Left lung (tissue), 10 donors: Measurements from ENCODE around the gene SDK1. TPM values are rescaled to one million over a fixed set of nuclear protein-coding genes. Genes with fewer than 3 reads are reported as not detected.

ENCODE experiments used
- ATAC-seq: fragments of 200-7000 bp; cut with Tn5 transposase; one replicate; pipeline ENCODE4 v1.9.1; 2020; ENCODE audit warnings: moderate library complexity
- DNase-seq, 4 donors: peaks; one replicate each; pipeline ENCODE4 v3.0.0-alpha.2; 2013 to 2020
- H3K27ac ChIP-seq, 2 donors: fragments of 200-600 bp; sonication (generic) in 1 of 2; one replicate each; pipeline versions ENCODE4 v1.5.0 to v1.8.0; 2020 to 2021
- H3K27me3 ChIP-seq, 2 donors: fragments of 200-600 bp; sonication (generic) in 1 of 2; one replicate each; pipeline versions ENCODE4 v1.5.0 to v1.8.0; 2020 to 2021
- H3K36me3 ChIP-seq, 2 donors: fragments of 200-600 bp; sonication (generic) in 1 of 2; one replicate each; pipeline versions ENCODE4 v1.5.0 to v1.8.0; 2020 to 2021
- H3K4me1 ChIP-seq, 2 donors: fragments of 200-600 bp; one replicate each; pipeline ENCODE4 v1.8.0; 2021
- H3K4me3 ChIP-seq, 2 donors: fragments of 200-600 bp; sonication (generic) in 1 of 2; one replicate each; pipeline versions ENCODE4 v1.5.0 to v1.8.0; 2020 to 2021; ENCODE audit warnings: mild to moderate bottlenecking in 1 of 2
- H3K9me3 ChIP-seq, 2 donors: fragments of 200-600 bp; sonication (generic) in 1 of 2; one replicate each; pipeline versions ENCODE4 v1.5.0 to v1.8.0; 2020 to 2021
- intact Hi-C, 2 donors: fragments of 100-400 bp; cut with DNase I; formaldehyde crosslinking; loops; one replicate each; pipeline versions ENCODE4 v1.11.2 to v1.14.2; 2022
- polyA plus RNA-seq, 6 donors: library from polyadenylated mRNA; unstranded; fragments of 120-200 nt; gene quantifications; one replicate each; pipeline ENCODE4 v1.2.1, GENCODE V29; 2013; ENCODE audit not compliant: insufficient read length in 6 of 6
- total RNA-seq, 2 donors: library from RNA; stranded (reverse); fragmentation: NEBNext Ultra II Directional; extraction: Animal tissue kit (Norgen Biotek cat#: 25700); gene quantifications; one replicate each; pipeline ENCODE4 v1.2.1, GENCODE V29; 2021
- TF ChIP-seq, protein P1 (sequence below), 2 donors: fragments of 200-600 bp; sonication (generic) in 1 of 2; IDR thresholded peaks; one replicate each; pipeline versions ENCODE4 v1.5.0 to v1.8.0; 2021; ENCODE audit warnings: antibody characterized with exemption in 2 of 2
- donor health status: DM: no; HTN: yes; CAD: no.
- donor health status: DM: no; HTN: no; CAD: no.

Gene SDK1
- total and polyA plus RNA-seq, 8 donors: 5.5 to 17.6 (median 13.0) TPM

DNA sequence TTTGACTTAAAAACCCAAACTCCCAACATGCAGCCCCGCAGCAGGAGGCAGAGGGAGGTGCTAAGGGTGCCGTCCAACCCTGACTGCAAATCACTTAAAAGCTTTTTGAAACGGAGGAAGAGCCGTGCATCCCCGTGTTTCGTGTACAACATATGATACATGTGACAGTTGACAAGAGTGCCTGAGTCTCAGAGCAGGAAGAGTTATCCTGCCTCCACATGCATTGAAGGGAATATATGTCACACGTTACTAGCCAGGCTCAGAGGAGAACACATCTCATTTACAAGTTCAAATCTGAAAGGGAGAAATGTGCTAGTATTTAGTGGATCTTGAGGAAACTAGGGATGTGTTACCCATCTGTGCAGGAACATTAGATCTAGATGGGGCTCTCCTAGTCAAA is 69.9 kb downstream of the SDK1 start:
- no peaks in the 10 kb centered on the region for H3K36me3 ChIP-seq
- intact Hi-C loops: no loop called here
- no peak for ATAC-seq
- H3K9me3 ChIP-seq: no peaks in the 10 kb centered on the region
- H3K27me3 ChIP-seq: no peaks in the 10 kb centered on the region
- no peak overlapping the region for H3K4me3 ChIP-seq
- TF ChIP-seq, protein P1, sequence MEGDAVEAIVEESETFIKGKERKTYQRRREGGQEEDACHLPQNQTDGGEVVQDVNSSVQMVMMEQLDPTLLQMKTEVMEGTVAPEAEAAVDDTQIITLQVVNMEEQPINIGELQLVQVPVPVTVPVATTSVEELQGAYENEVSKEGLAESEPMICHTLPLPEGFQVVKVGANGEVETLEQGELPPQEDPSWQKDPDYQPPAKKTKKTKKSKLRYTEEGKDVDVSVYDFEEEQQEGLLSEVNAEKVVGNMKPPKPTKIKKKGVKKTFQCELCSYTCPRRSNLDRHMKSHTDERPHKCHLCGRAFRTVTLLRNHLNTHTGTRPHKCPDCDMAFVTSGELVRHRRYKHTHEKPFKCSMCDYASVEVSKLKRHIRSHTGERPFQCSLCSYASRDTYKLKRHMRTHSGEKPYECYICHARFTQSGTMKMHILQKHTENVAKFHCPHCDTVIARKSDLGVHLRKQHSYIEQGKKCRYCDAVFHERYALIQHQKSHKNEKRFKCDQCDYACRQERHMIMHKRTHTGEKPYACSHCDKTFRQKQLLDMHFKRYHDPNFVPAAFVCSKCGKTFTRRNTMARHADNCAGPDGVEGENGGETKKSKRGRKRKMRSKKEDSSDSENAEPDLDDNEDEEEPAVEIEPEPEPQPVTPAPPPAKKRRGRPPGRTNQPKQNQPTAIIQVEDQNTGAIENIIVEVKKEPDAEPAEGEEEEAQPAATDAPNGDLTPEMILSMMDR (IDR thresholded peaks at IDR 0.05): no peak
- H3K27ac ChIP-seq: no peak overlapping the region
- DNase-seq: no peak
- H3K4me1 ChIP-seq: no peaks in the 10 kb centered on the region

DNA sequence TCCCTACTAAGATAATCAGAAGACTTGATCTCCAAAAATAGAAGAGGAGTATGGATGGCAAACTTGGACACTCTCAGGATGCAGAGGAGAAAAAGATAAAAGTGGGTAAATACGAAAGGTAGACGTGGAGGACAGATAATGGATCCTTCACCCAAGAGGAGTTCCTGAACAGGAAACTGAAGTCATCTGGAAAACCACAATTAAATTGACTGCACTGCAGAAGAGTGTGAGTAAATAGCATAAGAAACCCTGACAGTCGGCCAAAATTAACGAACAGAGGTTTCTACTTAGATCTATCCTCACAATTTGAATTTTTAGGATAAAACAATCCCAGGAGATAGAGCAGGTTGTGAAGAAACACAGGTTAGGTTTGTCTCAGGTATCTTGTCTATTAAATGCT is 70.5 kb downstream of the SDK1 start:
- TF ChIP-seq, protein P1 (IDR thresholded peaks at IDR 0.05): no peak
- ATAC-seq (no peak), DNase-seq (no peak)
- Histone ChIP-seq H3K4me3 (no peak overlapping the region), H3K36me3 (no peaks in the 10 kb centered on the region), H3K9me3 (no peaks in the 10 kb centered on the region), H3K4me1 (no peaks in the 10 kb centered on the region), H3K27me3 (no peaks in the 10 kb centered on the region), H3K27ac (no peak overlapping the region)
- intact Hi-C loops: no loop called here

DNA sequence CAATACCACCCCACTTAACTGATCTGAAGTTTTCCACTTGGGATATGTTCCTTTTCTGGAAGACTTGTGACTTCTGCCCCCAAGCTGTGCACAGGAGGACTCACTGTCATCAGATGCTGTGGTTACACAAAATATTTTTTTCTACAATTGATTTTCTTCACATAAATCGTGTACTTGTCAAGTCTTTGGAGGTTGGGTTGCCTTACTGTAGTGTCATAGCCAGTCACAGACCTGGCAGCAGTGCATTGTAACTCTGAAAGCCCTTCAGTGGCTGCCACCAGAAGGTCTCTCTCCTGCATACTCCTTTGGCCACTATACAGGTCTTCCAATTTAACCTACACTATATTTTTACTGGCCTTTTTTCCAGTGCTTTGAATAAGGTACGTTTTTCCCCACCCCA is 73.2 kb downstream of the SDK1 start:
- Histone ChIP-seq H3K9me3 (no peaks in the 10 kb centered on the region), H3K4me1 (no peaks in the 10 kb centered on the region), H3K27ac (no peak overlapping the region), H3K4me3 (no peak overlapping the region), H3K27me3 (no peaks in the 10 kb centered on the region), H3K36me3 (no peaks in the 10 kb centered on the region)
- ATAC-seq: no peak
- TF ChIP-seq, protein P1 (IDR thresholded peaks at IDR 0.05): no peak
- intact Hi-C loops: no loop called here
- no peak for DNase-seq

DNA sequence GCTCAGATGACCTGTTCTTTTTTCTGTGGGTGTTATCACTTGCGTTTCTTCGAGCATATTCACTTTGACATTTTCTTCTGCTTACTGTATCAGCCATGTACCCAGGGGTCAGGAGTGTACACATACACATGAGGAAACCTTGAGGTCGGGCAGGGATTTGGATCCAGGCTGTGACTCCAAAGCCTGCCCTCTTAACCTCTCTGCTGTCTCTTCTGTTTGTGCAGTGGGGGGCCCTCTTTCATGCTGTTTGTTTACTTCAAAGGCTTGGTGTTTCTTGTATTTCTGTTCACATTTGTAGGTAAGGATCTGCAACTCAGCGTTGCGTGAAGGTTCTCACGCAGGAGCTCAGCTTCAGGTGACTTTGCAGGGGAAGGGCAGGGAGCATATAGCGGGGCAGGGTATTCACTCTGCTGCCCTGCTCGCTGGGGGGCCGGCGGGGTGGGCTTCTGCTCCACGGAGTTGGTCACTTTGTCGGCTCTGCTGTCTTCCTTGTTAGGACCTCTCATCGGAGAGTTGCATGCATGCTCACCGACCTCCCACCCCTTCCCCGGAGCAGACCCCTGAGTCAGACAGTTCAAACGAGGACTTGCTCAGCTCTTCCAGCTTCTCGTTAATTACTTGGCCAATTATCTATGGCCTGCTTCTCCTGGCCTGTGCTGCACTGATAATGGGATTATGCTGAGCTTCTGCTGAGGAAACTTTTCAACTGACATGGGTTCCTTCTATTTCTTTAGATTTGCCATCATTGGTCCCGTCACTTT is 77.5 kb downstream of the SDK1 start:
- no peak for ATAC-seq
- Histone ChIP-seq H3K9me3 (no peaks in the 10 kb centered on the region), H3K4me3 (no peak overlapping the region), H3K27ac (no peak overlapping the region), H3K36me3 (no peaks in the 10 kb centered on the region), H3K4me1 (no peaks in the 10 kb centered on the region), H3K27me3 (no peaks in the 10 kb centered on the region)
- TF ChIP-seq, protein P1 (IDR thresholded peaks at IDR 0.05): no peak
- DNase-seq: no peak
- intact Hi-C loops: no loop called here

DNA sequence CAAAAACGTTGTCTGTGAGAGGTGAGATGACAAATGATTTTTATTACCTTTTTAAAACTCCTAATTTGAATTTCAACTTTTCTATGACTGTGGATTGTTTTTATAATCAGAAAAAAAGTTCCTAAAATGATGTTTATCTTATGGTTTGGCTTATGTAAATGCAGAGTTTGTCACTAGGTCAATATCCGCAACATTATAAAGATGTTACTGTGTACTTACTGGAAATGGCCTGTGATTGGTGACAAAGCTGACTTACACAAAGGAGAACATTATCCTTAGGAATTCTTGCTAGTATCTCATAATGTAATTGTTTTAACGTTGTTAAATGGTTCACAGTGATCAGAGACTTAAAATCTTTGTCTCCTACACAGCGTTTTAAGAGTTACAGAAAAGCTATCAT is 79.0 kb downstream of the SDK1 start:
- no peak for DNase-seq
- no peak for ATAC-seq
- Histone ChIP-seq H3K4me3 (no peak overlapping the region), H3K36me3 (no peaks in the 10 kb centered on the region), H3K9me3 (no peaks in the 10 kb centered on the region), H3K4me1 (no peaks in the 10 kb centered on the region), H3K27me3 (no peaks in the 10 kb centered on the region), H3K27ac (no peak overlapping the region)
- intact Hi-C loops: no loop called here
- TF ChIP-seq, protein P1 (IDR thresholded peaks at IDR 0.05): no peak
